ENCODE results near the gene GFOD2. TPM values are rescaled to one million over a fixed set of nuclear protein-coding genes. Genes with fewer than 3 reads are reported as not detected.

GFOD2 gene
- total and polyA plus RNA-seq, 2 experiments from 2014 or later: 19.3 to 34.3 TPM

DNA sequence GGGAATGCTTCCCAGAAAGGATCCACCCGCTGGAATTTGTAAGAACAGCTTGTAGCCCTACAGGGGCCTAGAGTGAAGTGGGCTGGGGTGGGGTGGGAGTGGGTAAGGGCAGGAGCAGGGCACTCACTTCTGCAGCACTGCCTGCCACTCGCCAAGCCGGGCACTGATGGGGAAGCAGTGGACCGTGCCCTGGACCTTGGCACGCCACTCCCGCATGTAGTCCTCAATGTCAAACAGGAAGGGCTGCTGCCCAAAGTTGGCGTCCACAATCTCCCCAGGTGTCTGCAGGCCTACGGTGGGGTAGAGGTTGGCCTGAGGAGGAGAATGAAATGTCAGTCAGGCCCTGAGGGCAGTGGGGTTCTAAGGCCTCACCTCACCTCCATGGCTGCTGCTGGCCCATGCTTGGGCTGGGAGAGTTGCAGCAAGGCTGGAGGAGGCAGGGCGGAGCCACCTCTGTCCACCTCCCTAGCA is 15.7 kb upstream of the GFOD2 start:
- Mint-ChIP-seq H3K4me1 (no peaks in the 10 kb centered on the region), H3K27ac (no peak overlapping the region), H3K27me3 (ENCODE audit: insufficient read depth, low read depth, poor library complexity) (no peaks in the 10 kb centered on the region), H3K9me3 (no peaks in the 10 kb centered on the region; the same call in 2 of the 3 replicates), H3K4me3 (no peak overlapping the region), H3K36me3 (ENCODE audit: low read depth) (peaks cover 7% of the 10 kb centered on the region; the same call in 2 of the 3 replicates)
- Histone ChIP-seq H3K4me1 (ENCODE audit: insufficient read depth) (no peaks in the 10 kb centered on the region), H3K36me3 (ENCODE audit: insufficient read depth) (no peaks in the 10 kb centered on the region), H3K4me3 (no peak overlapping the region), H3K27me3 (ENCODE audit: insufficient read depth) (no peaks in the 10 kb centered on the region), H3K27ac (ENCODE audit: low read depth) (no peak overlapping the region), H3K79me2 (replicated peaks; ENCODE audit: insufficient read depth) (no peaks in the 10 kb centered on the region), H3F3A (replicated peaks; ENCODE audit: low read depth) (no peaks in the 10 kb centered on the region), H3K9me2 (ENCODE audit: insufficient read depth) (no peaks in the 10 kb centered on the region), H2AFZ (no peak overlapping the region), H4K20me1 (replicated peaks; ENCODE audit: insufficient read depth) (no peaks in the 10 kb centered on the region; the same call in 1 of the 2 replicates), H3K4me2 (no peak overlapping the region)
- DNase-seq (ENCODE audit: low spot score) (no peak), ATAC-seq (no peak)
- no peak for TF ChIP-seq NANOG (IDR thresholded peaks at IDR 0.05; ENCODE audit: borderline replicate concordance)
- TF ChIP-seq EZH2phosphoT487 (IDR thresholded peaks at IDR 0.05; ENCODE audit: unreplicated experiment): no peak
- TF ChIP-seq, protein P1, sequence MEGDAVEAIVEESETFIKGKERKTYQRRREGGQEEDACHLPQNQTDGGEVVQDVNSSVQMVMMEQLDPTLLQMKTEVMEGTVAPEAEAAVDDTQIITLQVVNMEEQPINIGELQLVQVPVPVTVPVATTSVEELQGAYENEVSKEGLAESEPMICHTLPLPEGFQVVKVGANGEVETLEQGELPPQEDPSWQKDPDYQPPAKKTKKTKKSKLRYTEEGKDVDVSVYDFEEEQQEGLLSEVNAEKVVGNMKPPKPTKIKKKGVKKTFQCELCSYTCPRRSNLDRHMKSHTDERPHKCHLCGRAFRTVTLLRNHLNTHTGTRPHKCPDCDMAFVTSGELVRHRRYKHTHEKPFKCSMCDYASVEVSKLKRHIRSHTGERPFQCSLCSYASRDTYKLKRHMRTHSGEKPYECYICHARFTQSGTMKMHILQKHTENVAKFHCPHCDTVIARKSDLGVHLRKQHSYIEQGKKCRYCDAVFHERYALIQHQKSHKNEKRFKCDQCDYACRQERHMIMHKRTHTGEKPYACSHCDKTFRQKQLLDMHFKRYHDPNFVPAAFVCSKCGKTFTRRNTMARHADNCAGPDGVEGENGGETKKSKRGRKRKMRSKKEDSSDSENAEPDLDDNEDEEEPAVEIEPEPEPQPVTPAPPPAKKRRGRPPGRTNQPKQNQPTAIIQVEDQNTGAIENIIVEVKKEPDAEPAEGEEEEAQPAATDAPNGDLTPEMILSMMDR (conservative IDR thresholded peaks at IDR 0.05; ENCODE audit: low read depth in 2 of 2): no peak
- TF ChIP-seq CREB1 (CRISPR knock-in tag; IDR thresholded peaks at IDR 0.05; ENCODE audit: low read depth): no peak
- no peak for TF ChIP-seq STAT1 (IDR thresholded peaks at IDR 0.05; ENCODE audit: unreplicated experiment)
- TF ChIP-seq EZH2 (IDR thresholded peaks at IDR 0.05; ENCODE audit: low read depth, unreplicated experiment): no peak
- TF ChIP-seq ZNF114 (CRISPR knock-in tag; IDR thresholded peaks at IDR 0.05): no peak
- no peak for TF ChIP-seq ZNF331 (CRISPR knock-in tag; IDR thresholded peaks at IDR 0.05; ENCODE audit: low read depth)
- TF ChIP-seq, protein P2, sequence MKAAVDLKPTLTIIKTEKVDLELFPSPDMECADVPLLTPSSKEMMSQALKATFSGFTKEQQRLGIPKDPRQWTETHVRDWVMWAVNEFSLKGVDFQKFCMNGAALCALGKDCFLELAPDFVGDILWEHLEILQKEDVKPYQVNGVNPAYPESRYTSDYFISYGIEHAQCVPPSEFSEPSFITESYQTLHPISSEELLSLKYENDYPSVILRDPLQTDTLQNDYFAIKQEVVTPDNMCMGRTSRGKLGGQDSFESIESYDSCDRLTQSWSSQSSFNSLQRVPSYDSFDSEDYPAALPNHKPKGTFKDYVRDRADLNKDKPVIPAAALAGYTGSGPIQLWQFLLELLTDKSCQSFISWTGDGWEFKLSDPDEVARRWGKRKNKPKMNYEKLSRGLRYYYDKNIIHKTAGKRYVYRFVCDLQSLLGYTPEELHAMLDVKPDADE (IDR thresholded peaks at IDR 0.05): no peak
- no peak for TF ChIP-seq JUNB (IDR thresholded peaks at IDR 0.05; ENCODE audit: unreplicated experiment)
- TF ChIP-seq, protein P3, sequence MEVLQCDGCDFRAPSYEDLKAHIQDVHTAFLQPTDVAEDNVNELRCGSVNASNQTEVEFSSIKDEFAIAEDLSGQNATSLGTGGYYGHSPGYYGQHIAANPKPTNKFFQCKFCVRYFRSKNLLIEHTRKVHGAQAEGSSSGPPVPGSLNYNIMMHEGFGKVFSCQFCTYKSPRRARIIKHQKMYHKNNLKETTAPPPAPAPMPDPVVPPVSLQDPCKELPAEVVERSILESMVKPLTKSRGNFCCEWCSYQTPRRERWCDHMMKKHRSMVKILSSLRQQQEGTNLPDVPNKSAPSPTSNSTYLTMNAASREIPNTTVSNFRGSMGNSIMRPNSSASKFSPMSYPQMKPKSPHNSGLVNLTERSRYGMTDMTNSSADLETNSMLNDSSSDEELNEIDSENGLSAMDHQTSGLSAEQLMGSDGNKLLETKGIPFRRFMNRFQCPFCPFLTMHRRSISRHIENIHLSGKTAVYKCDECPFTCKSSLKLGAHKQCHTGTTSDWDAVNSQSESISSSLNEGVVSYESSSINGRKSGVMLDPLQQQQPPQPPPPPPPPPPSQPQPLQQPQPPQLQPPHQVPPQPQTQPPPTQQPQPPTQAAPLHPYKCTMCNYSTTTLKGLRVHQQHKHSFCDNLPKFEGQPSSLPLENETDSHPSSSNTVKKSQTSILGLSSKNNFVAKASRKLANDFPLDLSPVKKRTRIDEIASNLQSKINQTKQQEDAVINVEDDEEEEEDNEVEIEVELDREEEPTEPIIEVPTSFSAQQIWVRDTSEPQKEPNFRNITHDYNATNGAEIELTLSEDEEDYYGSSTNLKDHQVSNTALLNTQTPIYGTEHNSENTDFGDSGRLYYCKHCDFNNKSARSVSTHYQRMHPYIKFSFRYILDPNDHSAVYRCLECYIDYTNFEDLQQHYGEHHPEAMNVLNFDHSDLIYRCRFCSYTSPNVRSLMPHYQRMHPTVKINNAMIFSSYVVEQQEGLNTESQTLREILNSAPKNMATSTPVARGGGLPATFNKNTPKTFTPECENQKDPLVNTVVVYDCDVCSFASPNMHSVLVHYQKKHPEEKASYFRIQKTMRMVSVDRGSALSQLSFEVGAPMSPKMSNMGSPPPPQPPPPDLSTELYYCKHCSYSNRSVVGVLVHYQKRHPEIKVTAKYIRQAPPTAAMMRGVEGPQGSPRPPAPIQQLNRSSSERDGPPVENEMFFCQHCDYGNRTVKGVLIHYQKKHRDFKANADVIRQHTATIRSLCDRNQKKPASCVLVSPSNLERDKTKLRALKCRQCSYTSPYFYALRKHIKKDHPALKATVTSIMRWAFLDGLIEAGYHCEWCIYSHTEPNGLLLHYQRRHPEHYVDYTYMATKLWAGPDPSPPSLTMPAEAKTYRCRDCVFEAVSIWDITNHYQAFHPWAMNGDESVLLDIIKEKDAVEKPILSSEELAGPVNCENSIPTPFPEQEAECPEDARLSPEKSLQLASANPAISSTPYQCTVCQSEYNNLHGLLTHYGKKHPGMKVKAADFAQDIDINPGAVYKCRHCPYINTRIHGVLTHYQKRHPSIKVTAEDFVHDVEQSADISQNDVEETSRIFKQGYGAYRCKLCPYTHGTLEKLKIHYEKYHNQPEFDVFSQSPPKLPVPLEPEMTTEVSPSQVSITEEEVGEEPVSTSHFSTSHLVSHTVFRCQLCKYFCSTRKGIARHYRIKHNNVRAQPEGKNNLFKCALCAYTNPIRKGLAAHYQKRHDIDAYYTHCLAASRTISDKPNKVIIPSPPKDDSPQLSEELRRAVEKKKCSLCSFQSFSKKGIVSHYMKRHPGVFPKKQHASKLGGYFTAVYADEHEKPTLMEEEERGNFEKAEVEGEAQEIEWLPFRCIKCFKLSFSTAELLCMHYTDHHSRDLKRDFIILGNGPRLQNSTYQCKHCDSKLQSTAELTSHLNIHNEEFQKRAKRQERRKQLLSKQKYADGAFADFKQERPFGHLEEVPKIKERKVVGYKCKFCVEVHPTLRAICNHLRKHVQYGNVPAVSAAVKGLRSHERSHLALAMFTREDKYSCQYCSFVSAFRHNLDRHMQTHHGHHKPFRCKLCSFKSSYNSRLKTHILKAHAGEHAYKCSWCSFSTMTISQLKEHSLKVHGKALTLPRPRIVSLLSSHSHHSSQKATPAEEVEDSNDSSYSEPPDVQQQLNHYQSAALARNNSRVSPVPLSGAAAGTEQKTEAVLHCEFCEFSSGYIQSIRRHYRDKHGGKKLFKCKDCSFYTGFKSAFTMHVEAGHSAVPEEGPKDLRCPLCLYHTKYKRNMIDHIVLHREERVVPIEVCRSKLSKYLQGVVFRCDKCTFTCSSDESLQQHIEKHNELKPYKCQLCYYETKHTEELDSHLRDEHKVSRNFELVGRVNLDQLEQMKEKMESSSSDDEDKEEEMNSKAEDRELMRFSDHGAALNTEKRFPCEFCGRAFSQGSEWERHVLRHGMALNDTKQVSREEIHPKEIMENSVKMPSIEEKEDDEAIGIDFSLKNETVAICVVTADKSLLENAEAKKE (CRISPR knock-in tag; IDR thresholded peaks at IDR 0.05): no peak
- TF ChIP-seq, protein P4, sequence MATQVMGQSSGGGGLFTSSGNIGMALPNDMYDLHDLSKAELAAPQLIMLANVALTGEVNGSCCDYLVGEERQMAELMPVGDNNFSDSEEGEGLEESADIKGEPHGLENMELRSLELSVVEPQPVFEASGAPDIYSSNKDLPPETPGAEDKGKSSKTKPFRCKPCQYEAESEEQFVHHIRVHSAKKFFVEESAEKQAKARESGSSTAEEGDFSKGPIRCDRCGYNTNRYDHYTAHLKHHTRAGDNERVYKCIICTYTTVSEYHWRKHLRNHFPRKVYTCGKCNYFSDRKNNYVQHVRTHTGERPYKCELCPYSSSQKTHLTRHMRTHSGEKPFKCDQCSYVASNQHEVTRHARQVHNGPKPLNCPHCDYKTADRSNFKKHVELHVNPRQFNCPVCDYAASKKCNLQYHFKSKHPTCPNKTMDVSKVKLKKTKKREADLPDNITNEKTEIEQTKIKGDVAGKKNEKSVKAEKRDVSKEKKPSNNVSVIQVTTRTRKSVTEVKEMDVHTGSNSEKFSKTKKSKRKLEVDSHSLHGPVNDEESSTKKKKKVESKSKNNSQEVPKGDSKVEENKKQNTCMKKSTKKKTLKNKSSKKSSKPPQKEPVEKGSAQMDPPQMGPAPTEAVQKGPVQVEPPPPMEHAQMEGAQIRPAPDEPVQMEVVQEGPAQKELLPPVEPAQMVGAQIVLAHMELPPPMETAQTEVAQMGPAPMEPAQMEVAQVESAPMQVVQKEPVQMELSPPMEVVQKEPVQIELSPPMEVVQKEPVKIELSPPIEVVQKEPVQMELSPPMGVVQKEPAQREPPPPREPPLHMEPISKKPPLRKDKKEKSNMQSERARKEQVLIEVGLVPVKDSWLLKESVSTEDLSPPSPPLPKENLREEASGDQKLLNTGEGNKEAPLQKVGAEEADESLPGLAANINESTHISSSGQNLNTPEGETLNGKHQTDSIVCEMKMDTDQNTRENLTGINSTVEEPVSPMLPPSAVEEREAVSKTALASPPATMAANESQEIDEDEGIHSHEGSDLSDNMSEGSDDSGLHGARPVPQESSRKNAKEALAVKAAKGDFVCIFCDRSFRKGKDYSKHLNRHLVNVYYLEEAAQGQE (IDR thresholded peaks at IDR 0.05; ENCODE audit: unreplicated experiment): no peak
- no peak for TF ChIP-seq POLR2AphosphoS5 (IDR thresholded peaks at IDR 0.05; ENCODE audit: low read depth)

Data from GM23338 (cell line).